DND-41 (cell line): ENCODE results near the gene RHOV.

Source experiments
- ATAC-seq: fragments of 200-7000 bp; cut with Tn5 transposase; 3 replicates; pipeline ENCODE4 v1.9.1; 2021; ENCODE audit warnings: low read depth; ENCODE audit not compliant: insufficient read depth
- DNase-seq: peaks from one replicate; pipeline ENCODE4 v3.0.0-alpha.2; 2020
- H2AFZ ChIP-seq: 2 replicates; pipeline ENCODE4 v1.6.0; 2012; ENCODE audit warnings: low read depth, low read length
- H3K27ac ChIP-seq: 2 replicates; pipeline ENCODE4 v1.5.1; 2012; ENCODE audit warnings: low read length, inconsistent platforms
- H3K27me3 ChIP-seq: fragments of 200-600 bp; sonication (generic); 2 replicates; pipeline ENCODE4 v1.6.0; 2012; ENCODE audit warnings: low read length, mild to moderate bottlenecking, inconsistent platforms; ENCODE audit not compliant: insufficient read depth, poor library complexity
- H3K36me3 ChIP-seq: 2 replicates; pipeline ENCODE4 v1.5.1; 2012; ENCODE audit warnings: low read length, inconsistent platforms; ENCODE audit not compliant: insufficient read depth
- H3K4me1 ChIP-seq: 2 replicates; pipeline ENCODE4 v1.5.1; 2012; ENCODE audit warnings: mild to moderate bottlenecking, low read length; ENCODE audit not compliant: insufficient read depth
- H3K4me2 ChIP-seq: 2 replicates; pipeline ENCODE4 v1.6.0; 2012; ENCODE audit warnings: mild to moderate bottlenecking, moderate library complexity, low read length, inconsistent platforms; ENCODE audit not compliant: insufficient read depth
- H3K4me3 ChIP-seq, 2 experiments: fragments of 200-600 bp in 1 of 2; shearing (Covaris generic) in 1 of 2; 2 replicates each; pipeline ENCODE4 v1.5.1; 2012 to 2016; ENCODE audit warnings: inconsistent platforms in 2 of 2, low read length in 2 of 2, mild to moderate bottlenecking in 2 of 2, low read depth in 1 of 2, moderate library complexity in 1 of 2
- H3K79me2 ChIP-seq: 2 replicates; pipeline ENCODE4 v1.6.0; 2012; ENCODE audit warnings: low read length, inconsistent platforms; ENCODE audit not compliant: insufficient read depth
- H3K9ac ChIP-seq: 2 replicates; pipeline ENCODE4 v1.6.0; 2012; ENCODE audit warnings: low read depth, mild to moderate bottlenecking, inconsistent platforms, low read length, moderate library complexity
- H3K9me3 ChIP-seq: 2 replicates; pipeline ENCODE4 v1.5.1; 2012; ENCODE audit warnings: low read length, moderate library complexity, mild to moderate bottlenecking, inconsistent platforms; ENCODE audit not compliant: insufficient read depth, severe bottlenecking
- H4K20me1 ChIP-seq: 2 replicates; pipeline ENCODE4 v1.6.0; 2012; ENCODE audit warnings: low read length; ENCODE audit not compliant: insufficient read depth
- CTCF ChIP-seq: IDR thresholded peaks from 2 replicates; pipeline ENCODE4 v1.5.1; 2012; ENCODE audit warnings: borderline replicate concordance, low read length, moderate library complexity, mild to moderate bottlenecking; ENCODE audit not compliant: poor library complexity, severe bottlenecking; ENCODE audit errors: extremely low read depth
- EZH2 ChIP-seq: IDR thresholded peaks from 3 replicates; pipeline ENCODE4 v1.6.1; 2012; ENCODE audit warnings: borderline replicate concordance, low read depth, mild to moderate bottlenecking, moderate library complexity, low read length, inconsistent platforms; ENCODE audit not compliant: severe bottlenecking

The RHOV gene

GRCh38 chr15:40826423-40827075 is 47.5 kb downstream of the RHOV start:
- H2AFZ ChIP-seq = no peak overlapping the region
- H3K9me3 ChIP-seq = no peaks in the 10 kb centered on the region
- no peak overlapping the region for H3K9ac ChIP-seq
- H3K27me3 ChIP-seq = no peaks in the 10 kb centered on the region
- H3K79me2 ChIP-seq = no peaks in the 10 kb centered on the region
- no peak overlapping the region for H3K4me2 ChIP-seq
- DNase-seq (no peak), ATAC-seq (no peak)
- TF ChIP-seq EZH2 (no peak), CTCF (no peak)
- H3K36me3 ChIP-seq = no peaks in the 10 kb centered on the region
- H4K20me1 ChIP-seq = no peaks in the 10 kb centered on the region
- H3K27ac ChIP-seq = no peak overlapping the region
- H3K4me1 ChIP-seq = no peaks in the 10 kb centered on the region
- H3K4me3 ChIP-seq = no peak overlapping the region

- Histone ChIP-seq H3K79me2 (no peaks in the 10 kb centered on the region), H2AFZ (no peak overlapping the region), H3K27me3 (no peaks in the 10 kb centered on the region), H3K9ac (no peak overlapping the region), H3K27ac (no peak overlapping the region), H3K36me3 (no peaks in the 10 kb centered on the region), H3K4me3 (no peak overlapping the region), H3K4me2 (no peak overlapping the region), H4K20me1 (no peaks in the 10 kb centered on the region), H3K4me1 (no peaks in the 10 kb centered on the region), H3K9me3 (no peaks in the 10 kb centered on the region)
- no peak for TF ChIP-seq CTCF
- DNase-seq (no peak), ATAC-seq (no peak)
These were observed 48.2 kb downstream of the RHOV start for GRCh38 chr15:40825661-40826422.

GRCh38 chr15:40823572-40824343 is 50.3 kb downstream of the RHOV start:
- Histone ChIP-seq H4K20me1 (no peaks in the 10 kb centered on the region), H3K4me2 (no peak overlapping the region), H3K27ac (no peak overlapping the region), H3K4me1 (no peaks in the 10 kb centered on the region), H3K9me3 (no peaks in the 10 kb centered on the region), H3K27me3 (no peaks in the 10 kb centered on the region), H2AFZ (no peak overlapping the region), H3K79me2 (no peaks in the 10 kb centered on the region), H3K4me3 (no peak overlapping the region), H3K36me3 (no peaks in the 10 kb centered on the region), H3K9ac (no peak overlapping the region)
- no peak for DNase-seq
- TF ChIP-seq CTCF (no peak), EZH2 (no peak)
- no peak for ATAC-seq
